Activated CD8-positive, alpha-beta memory T cell treated with anti-CD3 and anti-CD28 coated beads for 48 hours (primary cell): ENCODE results near the gene KRTAP3-1.

Experiments
- DNase-seq, 3 experiments: peaks; one replicate each; pipeline ENCODE4 v3.0.0-alpha.2; 2020; ENCODE audit warnings: low read depth in 2 of 3, low spot score in 2 of 3

The KRTAP3-1 gene

DNA sequence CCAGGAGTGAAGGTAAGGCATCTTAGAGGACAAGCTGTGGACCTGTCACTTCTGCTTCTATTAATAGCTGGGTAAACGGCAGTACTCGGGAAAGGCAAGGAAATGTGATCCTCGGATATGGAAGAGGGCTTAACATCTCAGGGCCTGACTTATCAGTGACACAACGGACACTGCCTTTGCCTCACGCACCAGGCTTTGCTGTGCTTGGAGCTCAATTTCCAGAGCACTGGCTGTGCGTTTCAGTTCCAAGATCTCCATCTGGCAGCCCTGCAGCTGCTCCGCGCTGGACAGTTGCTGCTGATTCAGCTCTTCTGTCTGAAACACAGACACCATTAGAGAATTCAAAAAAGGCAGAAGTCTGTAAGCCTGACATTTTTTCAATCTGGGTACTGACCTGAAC is 28.3 kb downstream of the KRTAP3-1 start:
- no peak for DNase-seq

DNA sequence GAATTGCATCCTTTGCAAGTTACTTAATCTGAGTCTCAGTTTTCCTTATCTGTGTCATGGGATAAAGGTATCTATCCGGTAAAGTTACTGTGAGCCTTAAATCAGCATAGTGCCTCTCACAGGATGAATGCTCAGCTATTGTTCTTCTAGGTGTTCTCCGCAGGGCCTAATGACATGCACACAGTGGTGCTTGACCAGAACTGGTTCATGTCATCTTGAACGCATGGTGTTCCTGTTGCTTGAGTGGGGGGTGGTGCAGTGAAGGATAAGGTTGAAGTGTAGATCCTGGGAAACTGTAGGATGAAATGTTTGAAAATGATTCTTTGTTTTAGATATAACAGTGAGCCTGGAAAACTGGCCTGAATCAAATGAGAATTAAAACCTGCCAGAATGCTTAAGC is 28.8 kb downstream of the KRTAP3-1 start:
- no peak for DNase-seq

DNA sequence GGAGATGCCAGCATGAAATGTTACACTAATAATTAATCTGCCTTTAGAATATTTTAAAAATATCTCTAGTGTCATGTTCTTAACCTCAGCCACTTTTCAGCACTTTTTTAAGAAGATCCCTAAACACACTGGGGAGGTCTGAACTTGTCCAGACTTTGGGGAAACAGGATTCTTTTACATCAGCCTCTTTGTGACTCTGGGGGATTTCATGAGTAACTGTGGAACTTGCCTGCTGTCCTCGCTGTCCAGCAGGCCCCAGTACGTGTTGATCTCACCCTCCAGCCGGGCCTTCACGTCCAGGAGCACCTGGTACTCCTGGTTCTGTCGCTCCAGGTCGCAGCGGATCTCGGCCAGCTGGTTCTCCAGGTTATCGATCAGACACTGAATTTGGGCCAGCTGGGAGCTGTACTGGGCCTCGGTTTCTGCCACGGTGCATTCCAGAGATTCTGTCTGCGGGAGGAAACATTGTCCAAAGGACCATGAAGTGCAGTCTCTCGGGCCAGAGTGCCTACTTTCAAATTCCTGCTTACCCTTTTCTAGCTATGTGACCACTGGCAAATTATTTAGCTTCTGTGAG is 30.3 kb downstream of the KRTAP3-1 start:
- no peak for DNase-seq

DNA sequence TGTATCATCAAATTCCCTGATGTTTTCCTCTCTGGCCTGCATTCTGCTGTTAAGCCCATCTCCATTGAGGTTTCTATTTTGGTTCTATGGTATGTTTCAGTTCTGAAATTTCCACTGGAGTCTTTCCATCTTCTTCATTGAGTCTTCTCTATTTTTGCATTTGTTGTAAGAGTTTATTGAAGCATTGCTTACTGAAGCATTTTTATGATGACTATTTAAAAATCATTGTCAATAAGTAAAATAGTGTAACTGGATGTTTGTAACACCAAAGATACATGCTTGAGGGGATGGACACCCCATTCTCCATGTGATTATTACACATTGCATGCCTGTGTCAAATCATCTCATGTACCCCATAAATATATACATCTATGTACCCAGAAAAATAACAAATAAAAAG is 33.4 kb downstream of the KRTAP3-1 start:
- DNase-seq = no peak

DNA sequence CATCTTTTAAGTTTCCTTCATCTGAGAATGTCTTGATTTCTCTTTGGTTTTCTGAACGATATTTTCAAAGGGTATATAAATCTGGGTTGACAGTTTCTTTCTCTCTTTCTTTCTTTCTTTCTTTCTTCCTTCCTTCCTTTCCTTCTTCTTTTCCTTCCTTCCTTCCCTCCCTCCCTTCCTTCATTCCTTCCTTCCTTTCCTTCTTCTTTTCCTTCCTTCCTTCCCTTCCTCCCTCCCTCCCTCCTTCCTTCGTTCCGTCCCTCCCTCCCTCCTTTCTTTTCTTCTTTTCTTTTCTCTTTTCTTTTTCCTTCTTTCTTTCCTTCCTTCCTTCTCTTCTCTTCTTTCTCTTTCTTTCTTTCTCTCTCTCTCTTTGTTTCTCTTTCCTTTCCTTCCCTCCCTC is 34.6 kb downstream of the KRTAP3-1 start:
- DNase-seq = no peak

DNA sequence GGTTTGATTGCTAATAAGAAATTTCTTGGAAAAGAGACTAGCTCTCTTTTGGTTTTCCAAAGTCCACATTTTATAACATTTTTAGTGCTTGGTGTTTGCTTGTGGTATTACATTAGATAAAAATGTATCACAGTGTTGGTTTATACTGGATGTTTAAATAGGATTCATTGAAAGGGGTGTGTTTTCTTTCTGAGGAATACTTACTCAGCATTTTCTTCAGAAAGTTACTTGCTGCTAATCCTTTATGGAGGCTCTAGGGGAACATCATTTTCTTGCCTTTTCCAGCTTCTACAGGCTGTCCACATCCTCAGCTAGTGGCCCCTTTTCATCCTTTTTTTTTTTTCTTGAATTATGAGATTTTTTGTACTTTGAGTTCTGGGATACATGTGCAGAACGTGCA is 41.3 kb downstream of the KRTAP3-1 start:
- DNase-seq = no peak

DNA sequence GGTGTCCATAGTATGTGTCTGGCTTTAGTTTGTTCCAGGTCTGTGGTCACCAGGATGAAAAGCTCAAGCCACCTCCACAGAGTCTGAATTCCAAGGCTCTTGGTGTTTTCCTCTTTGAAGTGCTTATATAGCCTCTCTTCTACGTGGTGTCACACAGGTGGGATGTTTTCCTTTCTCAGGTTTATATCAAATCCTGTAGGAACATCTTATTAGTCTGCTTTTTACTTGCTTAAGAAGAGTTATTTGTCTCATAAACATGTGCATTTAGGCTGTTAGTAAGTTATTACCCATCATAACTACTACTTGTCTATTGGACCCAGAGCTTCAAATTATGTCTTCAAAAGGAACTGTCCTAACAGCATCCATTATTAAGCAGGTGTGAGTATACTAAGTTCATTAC is 42.1 kb downstream of the KRTAP3-1 start, which contains the start of gene KRT39:
Gene KRT39, minus strand, starts transcription at position 101 of the 400 bp plus-strand sequence. Its CDS starts 92 bp downstream, at position 9.
- DNase-seq = no peak

DNA sequence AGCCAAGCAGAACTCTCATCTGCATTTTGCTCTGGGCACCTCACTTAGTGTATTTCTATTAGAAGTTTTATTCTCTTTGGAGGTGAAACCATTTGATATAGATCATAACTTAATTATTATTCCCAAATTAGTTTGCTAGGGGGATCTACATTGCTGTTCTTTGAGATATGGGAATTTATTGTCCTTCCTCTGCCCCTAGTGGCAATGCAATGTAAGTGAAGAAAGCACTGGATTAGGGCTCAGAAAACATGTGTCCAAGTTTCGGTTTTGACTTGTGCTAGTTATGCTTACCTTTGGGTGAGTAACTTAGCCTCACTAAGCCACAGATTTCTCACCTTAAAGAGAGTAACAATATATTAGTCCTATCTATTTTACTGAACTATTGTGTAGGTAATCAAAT is 45.1 kb downstream of the KRTAP3-1 start:
- DNase-seq = no peak

DNA sequence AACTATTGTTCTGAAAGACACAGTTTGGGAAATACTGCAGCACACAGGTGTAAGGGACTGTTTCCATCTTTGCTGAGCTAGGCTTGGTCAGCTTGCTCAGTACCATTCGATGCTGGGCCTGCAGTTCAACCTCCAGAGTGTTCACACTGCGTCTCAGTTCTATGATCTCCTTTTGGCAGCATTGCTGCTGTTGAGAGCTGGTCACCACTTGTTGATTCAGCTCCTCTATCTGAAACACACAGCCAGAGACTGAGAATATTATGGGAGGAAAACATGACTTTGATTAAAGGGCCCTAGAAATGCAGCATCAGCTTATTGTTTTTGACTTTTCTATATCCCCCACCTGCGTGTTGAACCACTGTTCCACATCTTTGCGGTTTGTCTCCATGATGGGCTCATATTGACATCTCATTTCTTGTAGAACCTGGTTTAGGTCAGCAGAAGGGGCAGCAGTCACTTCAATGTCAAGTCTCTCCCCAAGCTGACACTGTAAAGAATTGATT is 46.8 kb downstream of the KRTAP3-1 start:
- DNase-seq = no peak

DNA sequence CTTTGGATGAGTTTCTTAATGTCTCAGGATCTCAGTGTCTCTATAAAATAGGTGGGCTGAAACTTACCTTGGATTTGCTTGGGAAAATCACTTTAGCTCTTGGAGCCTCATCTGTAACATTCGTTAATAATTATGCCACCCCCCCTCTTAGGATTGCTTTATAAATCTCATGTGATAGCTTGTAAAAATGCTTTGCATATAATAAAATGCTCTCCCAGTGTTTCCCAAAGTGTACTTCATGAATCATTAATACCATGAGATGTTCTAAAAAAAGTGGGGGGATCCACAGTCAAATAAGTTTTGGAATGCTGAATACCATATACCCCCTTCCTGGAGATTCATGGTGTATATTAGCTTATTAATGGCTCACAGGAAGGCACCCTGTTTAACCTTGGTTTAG is 47.3 kb downstream of the KRTAP3-1 start:
- no peak for DNase-seq

DNA sequence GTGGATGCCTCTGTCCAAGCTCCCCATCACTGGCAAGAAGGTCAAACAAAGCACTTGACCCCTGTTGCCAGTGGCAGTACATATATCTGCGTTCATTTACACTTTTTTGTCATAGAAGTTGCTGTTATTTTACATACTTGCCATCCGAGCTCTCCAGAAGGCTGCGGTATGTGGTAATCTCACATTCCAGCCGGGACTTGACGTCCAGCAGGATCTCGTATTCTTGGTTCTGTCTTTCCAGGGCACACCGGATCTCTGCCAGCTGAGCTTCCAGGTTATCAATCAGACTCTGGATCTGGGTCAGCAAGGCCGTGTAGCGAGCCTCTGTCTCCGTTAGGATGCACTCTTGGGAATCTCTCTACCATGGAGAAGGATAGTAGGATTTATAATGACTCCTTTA is 48.8 kb downstream of the KRTAP3-1 start:
- DNase-seq = no peak
